Mesodermal cell (in vitro differentiated cells): ENCODE data around the gene COL11A1.
"Not testable (repeated sequence)": the region's sequence is repeated elsewhere in the genome, so short reads cannot be mapped to it uniquely, and the experiment has no call there.

ENCODE experiments used
- H3K27ac ChIP-seq: 2 replicates; pipeline ENCODE4 v1.7.0; 2013; ENCODE audit warnings: mild to moderate bottlenecking, low read depth, low read length, moderate library complexity; ENCODE audit not compliant: severe bottlenecking
- H3K36me3 ChIP-seq: 2 replicates; pipeline ENCODE4 v1.7.1; 2013; ENCODE audit warnings: mild to moderate bottlenecking, low read length, moderate library complexity; ENCODE audit not compliant: control insufficient read depth, insufficient read depth
- H3K4me1 ChIP-seq: one replicate; pipeline ENCODE4 v1.7.1; 2013; ENCODE audit warnings: mild to moderate bottlenecking, low read length; ENCODE audit not compliant: insufficient read depth, control insufficient read depth, poor library complexity, severe bottlenecking
- H3K4me3 ChIP-seq: 2 replicates; pipeline ENCODE4 v1.7.0; 2013; ENCODE audit warnings: low read length, control low read depth, mild to moderate bottlenecking; ENCODE audit not compliant: insufficient read depth, poor library complexity, severe bottlenecking; ENCODE audit errors: extremely low read depth
- H3K9me3 ChIP-seq: 2 replicates; pipeline ENCODE4 v1.7.1; 2013; ENCODE audit warnings: mild to moderate bottlenecking, low read length, moderate library complexity; ENCODE audit not compliant: control insufficient read depth
- WGBS, 2 experiments: methylation state at CpG; one replicate each; pipeline ENCODE4 v1.1.5; 2013; ENCODE audit warnings: missing lambda C conversion rate in 2 of 2; ENCODE audit not compliant: insufficient coverage in 2 of 2; 5-methylcytosine and 5-hydroxymethylcytosine counted together

COL11A1 gene

GRCh38 chr1:103084181-103084580 is 24.1 kb downstream of the COL11A1 start:
- no peak overlapping the region for H3K27ac ChIP-seq
- H3K9me3 ChIP-seq = no peaks in the 10 kb centered on the region
- WGBS, 2 experiments = 0% methylated on average over 1 of the region's 2 CpGs
- H3K36me3 ChIP-seq = peaks cover 53% of the 10 kb centered on the region
- H3K4me3 ChIP-seq = no peak overlapping the region
- H3K4me1 ChIP-seq = no peaks in the 10 kb centered on the region

DNA sequence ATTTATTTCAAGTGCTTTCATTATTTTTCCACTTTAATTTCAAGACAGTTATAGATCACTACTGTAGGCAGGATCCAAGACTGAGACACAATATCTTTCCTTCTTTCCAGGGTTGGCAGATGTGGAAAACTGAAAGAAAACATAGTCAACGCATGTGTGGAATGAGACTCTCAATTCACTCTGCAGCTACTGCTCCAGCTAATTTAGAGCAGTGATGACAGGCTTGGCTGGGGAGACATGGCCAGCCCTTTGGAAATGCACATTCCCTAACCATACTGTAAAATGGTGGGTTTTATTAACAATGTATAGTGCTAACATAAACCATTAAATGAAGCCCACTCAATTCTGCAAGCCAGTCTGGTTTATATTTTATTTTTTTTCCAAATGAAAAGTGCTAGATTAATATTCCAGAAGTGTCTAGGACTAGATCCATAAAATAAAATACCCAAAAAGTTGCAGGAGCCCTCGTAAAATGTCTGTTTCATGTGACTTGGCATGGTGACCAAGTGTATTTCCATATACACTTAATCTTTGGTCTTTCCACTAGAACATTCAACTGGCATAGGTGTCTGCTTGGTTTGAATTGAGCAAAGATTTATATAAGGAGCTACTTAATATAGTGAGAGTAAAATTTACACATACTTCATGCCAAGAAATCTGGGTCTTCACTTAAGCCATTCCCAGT is 32.9 kb downstream of the COL11A1 start:
- Histone ChIP-seq H3K4me1 (no peaks in the 10 kb centered on the region), H3K9me3 (no peaks in the 10 kb centered on the region), H3K27ac (no peak overlapping the region), H3K36me3 (peaks cover 51% of the 10 kb centered on the region), H3K4me3 (no peak overlapping the region)
- 71% methylated on average over 1 of the region's 2 CpGs; no CpG with 5 or more reads in 1 of the 2 experiments for WGBS, 2 experiments

- H3K27ac ChIP-seq = no peak overlapping the region
- WGBS, 2 experiments = 86 to 97% methylated on average over 3 to 5 of the region's 6 CpGs
Observed at GRCh38 chr1:103074224-103074623, 34.1 kb downstream of the COL11A1 start.

DNA sequence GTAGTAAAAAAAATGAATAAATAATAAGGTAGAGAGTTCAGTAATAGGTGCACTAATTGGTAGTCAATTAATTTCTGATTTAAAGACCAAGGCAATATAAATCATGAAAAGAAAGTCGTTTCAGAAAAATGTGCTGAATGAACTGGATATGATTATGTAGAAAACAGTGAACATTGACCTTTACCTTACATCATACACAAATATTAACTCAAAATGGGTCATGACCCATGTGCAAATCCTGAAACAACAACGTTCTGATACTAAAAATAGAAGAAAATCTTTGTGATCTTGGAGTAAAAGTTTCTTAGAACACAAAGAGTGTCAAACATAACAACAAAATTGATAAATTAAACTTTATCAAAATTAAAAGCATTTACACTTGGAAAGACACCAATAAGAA is 39.1 kb downstream of the COL11A1 start:
- H3K27ac ChIP-seq = no peak overlapping the region
- H3K4me1 ChIP-seq = no peaks in the 10 kb centered on the region
- no CpG with 5 or more reads among the region's 2 CpGs for WGBS, 2 experiments
- no peaks in the 10 kb centered on the region for H3K9me3 ChIP-seq
- no peak overlapping the region for H3K4me3 ChIP-seq
- H3K36me3 ChIP-seq = peaks cover 5% of the 10 kb centered on the region

More at GRCh38 chr1:103074224-103074623, 34.1 kb downstream of the COL11A1 start:
- Histone ChIP-seq H3K9me3 (no peaks in the 10 kb centered on the region), H3K36me3 (peaks cover 48% of the 10 kb centered on the region), H3K4me3 (no peak overlapping the region), H3K4me1 (no peaks in the 10 kb centered on the region)

DNA sequence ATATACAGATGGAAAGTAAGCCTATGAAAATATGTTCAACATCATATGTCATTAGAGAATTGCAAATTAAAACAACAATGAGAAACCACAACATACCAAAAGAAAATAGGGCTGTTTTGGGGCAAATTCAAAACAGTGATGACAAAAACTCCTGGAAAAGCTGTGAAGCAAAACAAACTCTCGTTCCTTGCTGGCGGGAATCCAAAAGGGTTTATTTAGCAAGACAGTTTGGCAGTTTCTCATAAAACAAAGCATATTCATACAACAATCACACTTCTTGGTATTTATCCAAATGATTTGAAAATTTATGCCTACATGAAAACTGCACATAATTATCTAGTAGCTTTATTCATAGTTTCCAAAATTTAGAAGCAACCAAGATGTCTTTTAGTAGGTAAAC is 44.4 kb downstream of the COL11A1 start:
- Histone ChIP-seq H3K4me1 (peaks cover 5% of the 10 kb centered on the region), H3K9me3 (no peaks in the 10 kb centered on the region), H3K27ac (no peak overlapping the region), H3K4me3 (no peak overlapping the region), H3K36me3 (peaks cover 10% of the 10 kb centered on the region)
- 100% methylated on average over 1 to 2 of the region's 2 CpGs for WGBS, 2 experiments

- H3K4me3 ChIP-seq = no peak overlapping the region
- H3K27ac ChIP-seq = peak overlapping the region; percentile 39
- H3K36me3 ChIP-seq = peaks cover 57% of the 10 kb centered on the region
- H3K4me1 ChIP-seq = peaks cover 9% of the 10 kb centered on the region
- H3K9me3 ChIP-seq = no peaks in the 10 kb centered on the region
Observed at GRCh38 chr1:103058391-103058790, 49.9 kb downstream of the COL11A1 start.

DNA sequence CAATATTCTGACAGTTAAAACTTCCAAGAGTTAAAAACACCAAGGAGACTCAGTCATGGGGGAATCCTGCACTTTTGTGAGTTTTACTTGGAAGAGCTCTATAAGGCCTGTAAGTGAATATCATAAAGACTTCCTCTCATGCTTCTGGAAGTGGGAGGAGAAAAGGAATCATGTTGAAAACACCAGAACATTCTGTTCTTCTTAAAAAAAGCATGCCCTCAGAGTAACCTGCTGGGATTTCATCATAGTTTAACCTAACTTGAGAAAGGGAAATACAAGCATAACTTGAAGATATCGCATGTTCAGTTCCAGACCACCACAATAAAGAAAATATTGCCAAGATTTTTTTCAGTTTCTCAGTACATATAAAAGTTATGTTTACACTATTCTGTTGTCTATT is 51.9 kb downstream of the COL11A1 start:
- H3K4me1 ChIP-seq = peaks cover 9% of the 10 kb centered on the region
- H3K9me3 ChIP-seq = peaks cover 4% of the 10 kb centered on the region
- WGBS, 2 experiments = no CpG with 5 or more reads among the region's 1 CpG
- no peak overlapping the region for H3K27ac ChIP-seq
- no peak overlapping the region for H3K4me3 ChIP-seq
- H3K36me3 ChIP-seq = peaks cover 76% of the 10 kb centered on the region

DNA sequence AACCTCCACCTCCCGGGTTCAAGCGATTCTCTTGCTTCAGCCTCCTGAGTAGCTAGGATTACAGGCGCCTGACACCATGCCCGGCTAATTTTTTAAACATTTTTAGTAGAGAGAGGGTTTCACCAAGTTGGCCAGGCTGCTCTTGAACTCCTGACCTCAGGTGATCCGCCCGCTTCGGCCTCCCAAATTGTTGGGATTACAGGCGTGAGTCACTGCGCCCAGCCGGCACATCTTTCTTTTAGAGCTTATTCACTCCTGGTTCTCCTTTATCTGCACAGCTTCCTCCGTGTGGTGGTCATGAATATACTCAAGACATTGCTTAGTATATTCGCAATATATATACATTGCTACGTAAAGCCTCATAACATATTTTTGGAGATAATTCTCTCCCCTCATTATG is 80.2 kb downstream of the COL11A1 start:
- H3K27ac ChIP-seq, H3K9me3 ChIP-seq, H3K4me1 ChIP-seq, H3K4me3 ChIP-seq: not testable (repeated sequence)
- 94 to 98% methylated on average over 8 to 12 of the region's 13 CpGs for WGBS, 2 experiments
- H3K36me3 ChIP-seq = peaks cover 32% of the 10 kb centered on the region

- 65 to 88% methylated on average over 4 of the region's 5 CpGs for WGBS, 2 experiments
- H3K4me1 ChIP-seq = no peaks in the 10 kb centered on the region
- H3K27ac ChIP-seq = no peak overlapping the region
- H3K4me3 ChIP-seq = no peak overlapping the region
- H3K36me3 ChIP-seq = peaks cover 50% of the 10 kb centered on the region
- H3K9me3 ChIP-seq = no peaks in the 10 kb centered on the region
Observed at GRCh38 chr1:103025858-103026409, 82.4 kb downstream of the COL11A1 start.

GRCh38 chr1:103024051-103024450 is 84.3 kb downstream of the COL11A1 start:
- H3K36me3 ChIP-seq = peaks cover 50% of the 10 kb centered on the region
- no CpG with 5 or more reads among the region's 1 CpG for WGBS, 2 experiments

GRCh38 chr1:103002005-103002404 is 106.3 kb downstream of the COL11A1 start:
- no peaks in the 10 kb centered on the region for H3K9me3 ChIP-seq
- H3K4me3 ChIP-seq = no peak overlapping the region
- H3K36me3 ChIP-seq = peaks cover 46% of the 10 kb centered on the region
- WGBS, 2 experiments = 95 to 100% methylated on average over 2 of the region's 3 CpGs
- H3K4me1 ChIP-seq = no peaks in the 10 kb centered on the region
- no peak overlapping the region for H3K27ac ChIP-seq

More at GRCh38 chr1:103024051-103024450, 84.3 kb downstream of the COL11A1 start:
- Histone ChIP-seq H3K9me3 (no peaks in the 10 kb centered on the region), H3K4me1 (no peaks in the 10 kb centered on the region), H3K4me3 (no peak overlapping the region), H3K27ac (no peak overlapping the region)
